Caco-2 (cell line): Measurements from ENCODE around the gene C1QA. TPM values are rescaled to one million over a fixed set of nuclear protein-coding genes. Genes with fewer than 3 reads are reported as not detected.

ENCODE experiments used
- BruUV-seq: library from RNA; stranded (reverse); fragments of 400-500 nt; replicated peaks from 2 replicates; lab custom pipeline; 2021; lab: Mats Ljungman, UMichigan
- CTCF ChIA-PET: fragments of 300-600 bp; sonication (Branson Sonifier 250); formaldehyde crosslinking; loops from one replicate; lab custom pipeline; 2022; ENCODE audit warnings: antibody characterized with exemption; lab: Charles Lee
- POLR2A ChIA-PET: fragments of 300-600 bp; sonication (Branson Sonifier 250); formaldehyde crosslinking; loops from one replicate; lab custom pipeline; 2022; ENCODE audit warnings: antibody characterized with exemption; lab: Charles Lee
- DNase-seq, 2 experiments: peaks; one replicate each; pipeline versions ENCODE4 v3.0.0 to v3.0.0-alpha.2; 2020 to 2022
- H3K27me3 ChIP-seq: replicated peaks from 2 replicates; pipeline ENCODE4 v1.6.0; 2011; ENCODE audit warnings: low read length; ENCODE audit not compliant: control insufficient read depth, insufficient read depth
- H3K36me3 ChIP-seq: 2 replicates; pipeline ENCODE4 v1.5.1; 2011; ENCODE audit warnings: low read length; ENCODE audit not compliant: control insufficient read depth, insufficient read depth
- H3K4me1 ChIP-seq: fragments of 250-450 bp; sonication (Bioruptor Pico); 2 replicates; pipeline ENCODE4 v1.5.1; 2020; ENCODE audit warnings: mild to moderate bottlenecking
- H3K4me3 ChIP-seq: 2 replicates; pipeline ENCODE4 v1.5.1; 2011; ENCODE audit warnings: low read depth, mild to moderate bottlenecking, control low read depth, low read length
- H3K9me3 ChIP-seq: fragments of 250-450 bp; sonication (Bioruptor Pico); 2 replicates; pipeline ENCODE4 v1.5.1; 2020; ENCODE audit warnings: mild to moderate bottlenecking, moderate library complexity
- H3K27ac Mint-ChIP-seq: one replicate; pipeline ENCODE4 v1.8.0; 2022; ENCODE audit warnings: mixed read lengths; ENCODE audit not compliant: unreplicated experiment
- H3K27me3 Mint-ChIP-seq: one replicate; pipeline ENCODE4 v1.8.0; 2022; ENCODE audit warnings: mixed read lengths; ENCODE audit not compliant: insufficient read depth, unreplicated experiment
- H3K36me3 Mint-ChIP-seq: one replicate; pipeline ENCODE4 v1.8.0; 2022; ENCODE audit warnings: mild to moderate bottlenecking, mixed read lengths; ENCODE audit not compliant: insufficient read depth, unreplicated experiment
- H3K4me1 Mint-ChIP-seq: one replicate; pipeline ENCODE4 v1.8.0; 2022; ENCODE audit warnings: low read depth, mixed read lengths; ENCODE audit not compliant: unreplicated experiment
- H3K4me3 Mint-ChIP-seq: one replicate; pipeline ENCODE4 v1.8.0; 2022; ENCODE audit warnings: mild to moderate bottlenecking, moderate library complexity, mixed read lengths; ENCODE audit not compliant: unreplicated experiment
- H3K9me3 Mint-ChIP-seq: one replicate; pipeline ENCODE4 v1.8.0; 2022; ENCODE audit warnings: mixed read lengths; ENCODE audit not compliant: unreplicated experiment
- intact Hi-C: fragments of 100-400 bp; cut with micrococcal nuclease; formaldehyde crosslinking; loops from one replicate; pipeline ENCODE4 v1.10.0; 2022; ENCODE audit not compliant: unreplicated experiment
- total RNA-seq: library from RNA; stranded (reverse); gene quantifications from 2 replicates; pipeline ENCODE4 v1.2.3, GENCODE V29; 2022
- TF ChIP-seq, protein P1 (sequence below), 2 experiments: fragments of 200-600 bp in 1 of 2; IDR thresholded peaks; 1 replicate in 1 of 2; 2 replicates in 1 of 2; pipeline versions ENCODE4 v1.5.1 to v1.8.0; 2011 to 2022; ENCODE audit warnings: antibody characterized with exemption in 1 of 2, control low read depth in 1 of 2, inconsistent platforms in 1 of 2, low read depth in 1 of 2, low read length in 1 of 2, mild to moderate bottlenecking in 1 of 2, moderate library complexity in 1 of 2; ENCODE audit not compliant: insufficient read depth in 1 of 2, severe bottlenecking in 1 of 2, unreplicated experiment in 1 of 2

The C1QA gene
- total RNA-seq, 1 experiment from 2014 or later = not detected

DNA sequence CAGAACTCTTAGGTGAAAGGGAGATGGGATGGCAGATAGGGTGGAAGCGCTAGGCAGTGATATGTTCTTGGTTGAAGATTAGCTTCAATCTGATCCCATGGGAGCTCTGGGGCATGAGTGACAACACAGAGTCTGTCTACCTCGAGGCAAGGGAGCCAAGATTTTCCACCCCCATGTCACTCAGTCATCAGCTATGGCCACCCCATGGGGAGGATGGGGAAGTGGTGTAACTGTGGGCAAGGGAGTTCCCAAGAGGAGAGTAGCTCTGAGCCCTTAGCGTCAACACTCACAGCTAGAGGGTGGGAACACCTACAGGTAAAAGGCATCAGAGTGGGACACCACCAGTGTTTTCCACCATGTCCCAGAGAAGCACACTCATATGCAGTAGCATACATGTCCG is 30.3 kb upstream of the C1QA start:
- no peaks in the 10 kb centered on the region; the same call in 1 of the 2 replicates for H3K27me3 ChIP-seq
- no peak for DNase-seq
- TF ChIP-seq, protein P1, sequence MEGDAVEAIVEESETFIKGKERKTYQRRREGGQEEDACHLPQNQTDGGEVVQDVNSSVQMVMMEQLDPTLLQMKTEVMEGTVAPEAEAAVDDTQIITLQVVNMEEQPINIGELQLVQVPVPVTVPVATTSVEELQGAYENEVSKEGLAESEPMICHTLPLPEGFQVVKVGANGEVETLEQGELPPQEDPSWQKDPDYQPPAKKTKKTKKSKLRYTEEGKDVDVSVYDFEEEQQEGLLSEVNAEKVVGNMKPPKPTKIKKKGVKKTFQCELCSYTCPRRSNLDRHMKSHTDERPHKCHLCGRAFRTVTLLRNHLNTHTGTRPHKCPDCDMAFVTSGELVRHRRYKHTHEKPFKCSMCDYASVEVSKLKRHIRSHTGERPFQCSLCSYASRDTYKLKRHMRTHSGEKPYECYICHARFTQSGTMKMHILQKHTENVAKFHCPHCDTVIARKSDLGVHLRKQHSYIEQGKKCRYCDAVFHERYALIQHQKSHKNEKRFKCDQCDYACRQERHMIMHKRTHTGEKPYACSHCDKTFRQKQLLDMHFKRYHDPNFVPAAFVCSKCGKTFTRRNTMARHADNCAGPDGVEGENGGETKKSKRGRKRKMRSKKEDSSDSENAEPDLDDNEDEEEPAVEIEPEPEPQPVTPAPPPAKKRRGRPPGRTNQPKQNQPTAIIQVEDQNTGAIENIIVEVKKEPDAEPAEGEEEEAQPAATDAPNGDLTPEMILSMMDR (IDR thresholded peaks at IDR 0.05; ENCODE audit: insufficient read depth in 1 of 2, low read depth in 1 of 2, low read length in 1 of 2, severe bottlenecking in 1 of 2, unreplicated experiment in 1 of 2) = no peak
- H3K4me3 Mint-ChIP-seq = no peak overlapping the region
- BruUV-seq = no TSS peak
- H3K27ac Mint-ChIP-seq = no peak overlapping the region
- H3K36me3 Mint-ChIP-seq = no peaks in the 10 kb centered on the region
- no peaks in the 10 kb centered on the region for H3K4me1 Mint-ChIP-seq
- CTCF ChIA-PET = no interaction called here
- POLR2A ChIA-PET = no interaction called here
- no peaks in the 10 kb centered on the region for H3K36me3 ChIP-seq
- no peak overlapping the region for H3K4me3 ChIP-seq
- peaks cover 40% of the 10 kb centered on the region for H3K27me3 Mint-ChIP-seq
- intact Hi-C loops = no loop called here
- no peaks in the 10 kb centered on the region for H3K9me3 ChIP-seq
- no peaks in the 10 kb centered on the region for H3K4me1 ChIP-seq
- H3K9me3 Mint-ChIP-seq = no peaks in the 10 kb centered on the region

DNA sequence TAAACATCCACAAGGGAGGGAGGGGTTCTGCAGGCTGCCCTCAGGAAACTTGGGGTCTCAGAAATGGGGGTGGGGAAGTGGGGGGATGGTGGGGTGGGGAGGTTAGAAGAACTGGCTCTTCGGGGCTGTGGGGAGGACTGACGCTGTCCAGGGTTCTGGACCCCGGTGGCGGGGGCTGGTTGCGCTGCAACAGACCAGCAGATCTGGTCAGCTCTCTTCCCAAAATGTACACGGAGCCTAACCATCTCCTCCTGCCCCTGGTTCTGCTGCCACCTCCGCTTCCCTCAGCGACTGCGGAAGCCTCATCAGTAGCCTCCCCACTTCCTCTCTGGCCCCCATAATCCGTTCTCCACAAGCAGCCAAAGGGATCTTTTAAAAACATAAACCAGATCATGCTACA is 29.3 kb upstream of the C1QA start:
- BruUV-seq = no TSS peak
- no peaks in the 10 kb centered on the region for H3K9me3 ChIP-seq
- no peaks in the 10 kb centered on the region for H3K9me3 Mint-ChIP-seq
- TF ChIP-seq, protein P1 (IDR thresholded peaks at IDR 0.05; ENCODE audit: insufficient read depth in 1 of 2, low read depth in 1 of 2, low read length in 1 of 2, severe bottlenecking in 1 of 2, unreplicated experiment in 1 of 2) = no peak
- CTCF ChIA-PET = no interaction called here
- no peak overlapping the region for H3K27ac Mint-ChIP-seq
- H3K4me3 ChIP-seq = no peak overlapping the region
- H3K4me1 ChIP-seq = no peaks in the 10 kb centered on the region
- no peaks in the 10 kb centered on the region; the same call in 1 of the 2 replicates for H3K27me3 ChIP-seq
- peak in 1 of 2 experiments; percentile 26 for DNase-seq
- H3K36me3 Mint-ChIP-seq = no peaks in the 10 kb centered on the region
- no peaks in the 10 kb centered on the region for H3K4me1 Mint-ChIP-seq
- H3K27me3 Mint-ChIP-seq = peaks cover 43% of the 10 kb centered on the region
- no peaks in the 10 kb centered on the region for H3K36me3 ChIP-seq
- POLR2A ChIA-PET = no interaction called here
- intact Hi-C loops = no loop called here
- no peak overlapping the region for H3K4me3 Mint-ChIP-seq

DNA sequence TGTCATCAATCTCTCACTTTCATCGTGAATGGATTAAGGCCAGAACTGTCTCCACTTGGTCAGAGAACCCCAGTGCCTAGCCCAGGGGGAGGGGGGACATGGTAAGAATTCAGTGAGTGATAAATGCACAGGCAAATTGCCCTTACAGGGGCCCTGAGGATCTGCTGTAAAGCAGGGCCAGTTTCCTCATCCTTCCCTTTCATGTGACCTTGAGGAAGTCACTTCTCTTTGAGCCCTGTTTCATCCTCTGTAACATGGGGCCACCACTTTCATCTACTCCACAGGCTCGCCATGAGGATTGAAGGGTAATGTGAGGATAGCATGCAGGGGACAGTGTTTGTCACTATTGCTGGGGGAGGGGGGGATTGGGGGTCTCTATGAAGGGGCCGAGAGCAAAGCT is 28.1 kb upstream of the C1QA start:
- no peaks in the 10 kb centered on the region for H3K36me3 ChIP-seq
- H3K27me3 ChIP-seq = no peaks in the 10 kb centered on the region; the same call in 1 of the 2 replicates
- ChIA-PET POLR2A (no interaction called here), CTCF (no interaction called here)
- H3K4me3 Mint-ChIP-seq = no peak overlapping the region
- no peak overlapping the region for H3K27ac Mint-ChIP-seq
- peaks cover 42% of the 10 kb centered on the region for H3K27me3 Mint-ChIP-seq
- no peaks in the 10 kb centered on the region for H3K9me3 ChIP-seq
- H3K4me3 ChIP-seq = no peak overlapping the region
- no peaks in the 10 kb centered on the region for H3K4me1 ChIP-seq
- H3K9me3 Mint-ChIP-seq = no peaks in the 10 kb centered on the region
- BruUV-seq = no TSS peak
- H3K4me1 Mint-ChIP-seq = no peaks in the 10 kb centered on the region
- TF ChIP-seq, protein P1 (IDR thresholded peaks at IDR 0.05; ENCODE audit: insufficient read depth in 1 of 2, low read depth in 1 of 2, low read length in 1 of 2, severe bottlenecking in 1 of 2, unreplicated experiment in 1 of 2) = no peak
- DNase-seq = no peak
- intact Hi-C loops = no loop called here
- H3K36me3 Mint-ChIP-seq = no peaks in the 10 kb centered on the region
